ENCODE data around the gene FBXL13. TPM values are rescaled to one million over a fixed set of nuclear protein-coding genes. Genes with fewer than 3 reads are reported as not detected.

The FBXL13 gene
- total RNA-seq, 4 donors from 2014 or later: 0.52 to 1.7 (median 1.1) TPM

GRCh38 chr7:102976493-102976892 lies 98.1 kb downstream of the FBXL13 start:
- H3K36me3 ChIP-seq: no peaks in the 10 kb centered on the region

GRCh38 chr7:102975854-102976253 lies 98.7 kb downstream of the FBXL13 start:
- WGBS: 95% methylated on average over 8 of the region's 8 CpGs
- TF ChIP-seq CTCF (IDR thresholded peaks at IDR 0.05): no peak
- no peak for TF ChIP-seq POLR2A (IDR thresholded peaks at IDR 0.05; ENCODE audit: low read depth)
- no peak for TF ChIP-seq EP300 (IDR thresholded peaks at IDR 0.05)
- TF ChIP-seq POLR2AphosphoS5 (IDR thresholded peaks at IDR 0.05): no peak
- Histone ChIP-seq H3K4me3 (no peak overlapping the region), H3K9me3 (peaks cover 0 to 9% (median 2%) of the 10 kb centered on the region in 4 donors), H3K27ac (replicated peaks in 1 of 4) (no peak overlapping the region), H3K27me3 (no peaks in the 10 kb centered on the region), H3K36me3 (no peaks in the 10 kb centered on the region), H3K4me1 (peaks cover 0 to 5% (median 0%) of the 10 kb centered on the region in 4 donors)
- intact Hi-C loops (cut with DNase I): no loop called here
- DNase-seq (ENCODE audit: extremely low spot score): no peak

More at GRCh38 chr7:102976493-102976892, 98.1 kb downstream of the FBXL13 start:
- WGBS: 94% methylated on average over 8 of the region's 8 CpGs
- Histone ChIP-seq H3K4me3 (no peak overlapping the region), H3K4me1 (peaks cover 0 to 5% (median 0%) of the 10 kb centered on the region in 4 donors), H3K27me3 (no peaks in the 10 kb centered on the region), H3K27ac (replicated peaks in 1 of 4) (no peak overlapping the region), H3K9me3 (peaks cover 0 to 9% (median 2%) of the 10 kb centered on the region in 4 donors)
- DNase-seq (ENCODE audit: extremely low spot score): no peak
- TF ChIP-seq POLR2A (IDR thresholded peaks at IDR 0.05; ENCODE audit: low read depth) (no peak), EP300 (IDR thresholded peaks at IDR 0.05) (no peak), CTCF (IDR thresholded peaks at IDR 0.05) (no peak), POLR2AphosphoS5 (IDR thresholded peaks at IDR 0.05) (no peak)
- intact Hi-C loops (cut with DNase I): no loop called here

GRCh38 chr7:102974366-102975236 lies 100.0 kb downstream of the FBXL13 start:
- no peaks in the 10 kb centered on the region for H3K36me3 ChIP-seq
- peaks cover 0 to 3% (median 0%) of the 10 kb centered on the region in 4 donors for H3K9me3 ChIP-seq
- no peak overlapping the region for H3K4me3 ChIP-seq
- no peak overlapping the region for H3K27ac ChIP-seq (replicated peaks in 1 of 4)
- no peak for DNase-seq (ENCODE audit: extremely low spot score)
- peaks cover 0 to 5% (median 0%) of the 10 kb centered on the region in 4 donors for H3K4me1 ChIP-seq
- intact Hi-C loops (cut with DNase I): no loop called here
- no peaks in the 10 kb centered on the region for H3K27me3 ChIP-seq
- TF ChIP-seq CTCF (IDR thresholded peaks at IDR 0.05): no peak
- no peak for TF ChIP-seq POLR2AphosphoS5 (IDR thresholded peaks at IDR 0.05)
- no peak for TF ChIP-seq EP300 (IDR thresholded peaks at IDR 0.05)
- TF ChIP-seq POLR2A (IDR thresholded peaks at IDR 0.05; ENCODE audit: low read depth): no peak
- 94% methylated on average over 15 of the region's 15 CpGs for WGBS

- DNase-seq (ENCODE audit: extremely low spot score): peak; percentile 64
- no peaks in the 10 kb centered on the region for H3K36me3 ChIP-seq
- H3K27ac ChIP-seq (replicated peaks in 1 of 4): no peak overlapping the region
- WGBS: 95% methylated on average over 23 of the region's 23 CpGs
- intact Hi-C loops (cut with DNase I): no loop called here
- H3K4me1 ChIP-seq: peaks cover 0 to 3% (median 0%) of the 10 kb centered on the region in 4 donors
- TF ChIP-seq POLR2AphosphoS5 (IDR thresholded peaks at IDR 0.05) (no peak), CTCF (IDR thresholded peaks at IDR 0.05) (no peak), POLR2A (IDR thresholded peaks at IDR 0.05; ENCODE audit: low read depth) (no peak), EP300 (IDR thresholded peaks at IDR 0.05) (no peak)
- H3K4me3 ChIP-seq: no peak overlapping the region
- no peaks in the 10 kb centered on the region for H3K27me3 ChIP-seq
- H3K9me3 ChIP-seq: no peaks in the 10 kb centered on the region
Observed at GRCh38 chr7:102973096-102973802, 101.3 kb downstream of the FBXL13 start.
